ENCODE measurements around the gene ZBTB42. TPM values are rescaled to one million over a fixed set of nuclear protein-coding genes. Genes with fewer than 3 reads are reported as not detected.

The ZBTB42 gene
- total and polyA plus RNA-seq, 2 of the 4 experiments (the other 2 are of a cell fraction), result 1.3 to 2.3 TPM

- Histone ChIP-seq H3K18ac (ENCODE audit: low read depth, low read length) (no peak overlapping the region), H2BK20ac (ENCODE audit: low read depth, low read length) (no peak overlapping the region), H3K9me3 (ENCODE audit: control insufficient read depth, insufficient read depth, low read length) (peaks cover 5% of the 10 kb centered on the region), H4K91ac (ENCODE audit: insufficient read depth, low read depth, low read length) (no peak overlapping the region), H2AK9ac (replicated peaks; ENCODE audit: low read depth, low read length, poor library complexity) (no peak overlapping the region), H3K27me3 (ENCODE audit: control insufficient read depth, insufficient read depth, low read length) (peaks cover 52% of the 10 kb centered on the region), H4K5ac (ENCODE audit: low read depth, low read length) (no peak overlapping the region), H3K23ac (ENCODE audit: low read depth, low read length) (no peak overlapping the region), H2BK5ac (ENCODE audit: low read depth, low read length, poor library complexity, severe bottlenecking) (no peak overlapping the region), H2AFZ (replicated peaks; ENCODE audit: low read length, poor library complexity) (no peak overlapping the region), H3K4me3 (ENCODE audit: insufficient read depth, low read depth, low read length) (no peak overlapping the region), H3K4me2 (ENCODE audit: low read depth, low read length) (no peak overlapping the region), H3K27ac (ENCODE audit: insufficient read depth, low read length) (no peak overlapping the region), H3K9ac (ENCODE audit: low read depth, low read length) (no peak overlapping the region), H3K4me1 (ENCODE audit: control insufficient read depth, insufficient read depth, low read length) (no peaks in the 10 kb centered on the region; the same call in 1 of the 2 replicates), H4K8ac (ENCODE audit: low read depth in 2 of 2, low read length in 2 of 2) (no peak overlapping the region), H4K20me1 (ENCODE audit: insufficient read depth, low read length) (no peaks in the 10 kb centered on the region; the same call in 1 of the 2 replicates), H3K14ac (replicated peaks; ENCODE audit: low read depth, low read length) (no peak overlapping the region), H3K36me3 (ENCODE audit: control insufficient read depth, insufficient read depth, low read length) (no peaks in the 10 kb centered on the region), H3K4ac (ENCODE audit: low read depth, low read length) (no peak overlapping the region), H2BK15ac (ENCODE audit: low read depth, low read length) (no peak overlapping the region), H3K56ac (ENCODE audit: extremely low read depth, insufficient read depth, low read length) (no peak overlapping the region), H2BK120ac (ENCODE audit: low read depth, low read length) (no peak overlapping the region), H2AK5ac (ENCODE audit: low read depth, low read length) (no peak overlapping the region), H3K79me1 (ENCODE audit: low read depth in 1 of 2, low read length in 2 of 2) (no peaks in the 10 kb centered on the region), H3K9me1 (ENCODE audit: insufficient read depth, low read length) (no peaks in the 10 kb centered on the region)
- POLR2A ChIA-PET (ENCODE audit: unreplicated experiment), result no interaction called here
- no peak for DNase-seq
- ATAC-seq (ENCODE audit: low read depth), result no peak
- dilution Hi-C loops (cut with HindIII; ENCODE audit: low sequenced_read_pairs, unreplicated experiment) (no loop called here), intact Hi-C loops (cut with micrococcal nuclease) (no loop called here), in situ Hi-C loops (cut with MboI; ENCODE audit: low sequenced_read_pairs) (no loop called here)
- BruUV-seq (replicated peaks), result no TSS peak
- CTCF ChIA-PET, result interaction anchor here (1.0 kb wide), 1 partner anchor 16 kb away, joined by 4 read pairs; no protein-coding TSS in a partner anchor
- WGBS, 2 experiments (ENCODE audit: extremely low coverage in 2 of 2, insufficient read length in 1 of 2), result no CpG with 5 or more reads among the region's 1 CpG
- TF ChIP-seq MAZ (IDR thresholded peaks at IDR 0.05; ENCODE audit: borderline replicate concordance, low read depth, low read length) (no peak), POLR2A (IDR thresholded peaks at IDR 0.05; ENCODE audit: low read depth, low read length) (no peak), CEBPB (IDR thresholded peaks at IDR 0.05; ENCODE audit: low read depth, low read length) (no peak), CHD1 (IDR thresholded peaks at IDR 0.05; ENCODE audit: low read depth, low read length) (no peak), BHLHE40 (IDR thresholded peaks at IDR 0.05; ENCODE audit: low read depth, low read length) (no peak), FOS (IDR thresholded peaks at IDR 0.05; ENCODE audit: low read depth, low read length) (no peak), MAFK (IDR thresholded peaks at IDR 0.05; ENCODE audit: low read depth, low read length) (no peak), RFX5 (IDR thresholded peaks at IDR 0.05; ENCODE audit: low read depth, low read length) (no peak), RAD21 (IDR thresholded peaks at IDR 0.05; ENCODE audit: low read length) (no peak), ELK1 (IDR thresholded peaks at IDR 0.05; ENCODE audit: borderline replicate concordance, low read depth, low read length) (no peak), MXI1 (IDR thresholded peaks at IDR 0.05; ENCODE audit: borderline replicate concordance, low read depth, low read length) (no peak), RCOR1 (IDR thresholded peaks at IDR 0.05; ENCODE audit: insufficient replicate concordance, low read length) (no peak), NFE2L2 (IDR thresholded peaks at IDR 0.05; ENCODE audit: low read depth, low read length) (no peak), SMC3 (IDR thresholded peaks at IDR 0.05; ENCODE audit: low read depth, low read length) (no peak)
- TF ChIP-seq, protein P1, sequence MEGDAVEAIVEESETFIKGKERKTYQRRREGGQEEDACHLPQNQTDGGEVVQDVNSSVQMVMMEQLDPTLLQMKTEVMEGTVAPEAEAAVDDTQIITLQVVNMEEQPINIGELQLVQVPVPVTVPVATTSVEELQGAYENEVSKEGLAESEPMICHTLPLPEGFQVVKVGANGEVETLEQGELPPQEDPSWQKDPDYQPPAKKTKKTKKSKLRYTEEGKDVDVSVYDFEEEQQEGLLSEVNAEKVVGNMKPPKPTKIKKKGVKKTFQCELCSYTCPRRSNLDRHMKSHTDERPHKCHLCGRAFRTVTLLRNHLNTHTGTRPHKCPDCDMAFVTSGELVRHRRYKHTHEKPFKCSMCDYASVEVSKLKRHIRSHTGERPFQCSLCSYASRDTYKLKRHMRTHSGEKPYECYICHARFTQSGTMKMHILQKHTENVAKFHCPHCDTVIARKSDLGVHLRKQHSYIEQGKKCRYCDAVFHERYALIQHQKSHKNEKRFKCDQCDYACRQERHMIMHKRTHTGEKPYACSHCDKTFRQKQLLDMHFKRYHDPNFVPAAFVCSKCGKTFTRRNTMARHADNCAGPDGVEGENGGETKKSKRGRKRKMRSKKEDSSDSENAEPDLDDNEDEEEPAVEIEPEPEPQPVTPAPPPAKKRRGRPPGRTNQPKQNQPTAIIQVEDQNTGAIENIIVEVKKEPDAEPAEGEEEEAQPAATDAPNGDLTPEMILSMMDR (conservative IDR thresholded peaks at IDR 0.05; ENCODE audit: low read depth, low read length), result no peak
- TF ChIP-seq, protein P2, sequence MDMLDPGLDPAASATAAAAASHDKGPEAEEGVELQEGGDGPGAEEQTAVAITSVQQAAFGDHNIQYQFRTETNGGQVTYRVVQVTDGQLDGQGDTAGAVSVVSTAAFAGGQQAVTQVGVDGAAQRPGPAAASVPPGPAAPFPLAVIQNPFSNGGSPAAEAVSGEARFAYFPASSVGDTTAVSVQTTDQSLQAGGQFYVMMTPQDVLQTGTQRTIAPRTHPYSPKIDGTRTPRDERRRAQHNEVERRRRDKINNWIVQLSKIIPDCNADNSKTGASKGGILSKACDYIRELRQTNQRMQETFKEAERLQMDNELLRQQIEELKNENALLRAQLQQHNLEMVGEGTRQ (IDR thresholded peaks at IDR 0.05; ENCODE audit: low read depth, low read length), result no peak
Observed at GRCh38 chr14:104841730-104842129, 40.8 kb downstream of the ZBTB42 start.
